Right cardiac atrium (tissue), 5 donors: ENCODE measurements around the gene CDK14. TPM values are rescaled to one million over a fixed set of nuclear protein-coding genes. Genes with fewer than 3 reads are reported as not detected.

Experiments used
- ATAC-seq, 2 donors: fragments of 200-7000 bp; cut with Tn5 transposase; one replicate each; pipeline versions ENCODE4 v1.8.0 to v1.9.1; 2020; ENCODE audit warnings: moderate library complexity in 2 of 2, mild to moderate bottlenecking in 1 of 2
- DNase-seq, 3 donors: peaks; one replicate each; pipeline ENCODE4 v3.0.0-alpha.2; 2020
- H3K27ac ChIP-seq: one replicate; pipeline ENCODE4 v1.5.1; 2013; ENCODE audit warnings: mild to moderate bottlenecking, low read length, control low read depth, moderate library complexity
- H3K27me3 ChIP-seq: one replicate; pipeline ENCODE4 v1.6.1; 2013; ENCODE audit not compliant: control insufficient read depth, insufficient read depth
- H3K4me1 ChIP-seq: one replicate; pipeline ENCODE4 v1.6.1; 2013; ENCODE audit warnings: low read length; ENCODE audit not compliant: control insufficient read depth, insufficient read depth
- H3K4me3 ChIP-seq: one replicate; pipeline ENCODE4 v1.5.1; 2013; ENCODE audit warnings: low read length, control low read depth
- H3K9me3 ChIP-seq: one replicate; pipeline ENCODE4 v1.6.1; 2013; ENCODE audit warnings: low read length; ENCODE audit not compliant: control insufficient read depth
- WGBS: extraction: QIAGEN DNeasy Blood & Tissue Kit; methylation state at CpG from one replicate; pipeline ENCODE4 v1.1.7; 2013; 5-methylcytosine and 5-hydroxymethylcytosine counted together
- intact Hi-C, 4 donors: fragments of 100-400 bp; cut with DNase I; formaldehyde crosslinking; loops; one replicate each; pipeline versions ENCODE4 v1.11.0 to v1.14.0; 2022 to 2023
- polyA plus RNA-seq: library from polyadenylated mRNA; stranded (reverse); fragments of 200-250 nt; gene quantifications from one replicate; pipeline ENCODE4 v1.2.3, GENCODE V29; 2013
- total RNA-seq, 4 donors: library from RNA; stranded (reverse); fragmentation: NEBNext Ultra II Directional; extraction: Animal tissue kit (Norgen Biotek cat#: 25700); gene quantifications; one replicate each; pipeline ENCODE4 v1.2.1, GENCODE V29; 2021
- donor health status: healthy with polysubstance abuse.
- donor health status: DM: no; HTN: yes; CAD: no.
- donor health status: DM: no; HTN: no; CAD: no.
- donor health status: DM: no; HTN: yes; CAD: no; lungs with severe emphysema.
- donor health status: DM: yes; HTN: yes; CAD: no.

CDK14 gene
- total and polyA plus RNA-seq, 5 donors: 10.7 to 93.1 (median 59.6) TPM

GRCh38 chr7:91013078-91013477 is 417.0 kb downstream of the CDK14 start:
- intact Hi-C loops: no loop called here
- Histone ChIP-seq H3K27me3 (no peaks in the 10 kb centered on the region), H3K4me3 (no peak overlapping the region), H3K9me3 (no peaks in the 10 kb centered on the region), H3K27ac (no peak overlapping the region), H3K4me1 (no peaks in the 10 kb centered on the region)
- ATAC-seq: no peak
- DNase-seq: no peak
- WGBS: 80% methylated on average over 1 of the region's 1 CpG

- DNase-seq (no peak), ATAC-seq (no peak)
- Histone ChIP-seq H3K9me3 (no peaks in the 10 kb centered on the region), H3K4me3 (no peak overlapping the region), H3K27me3 (no peaks in the 10 kb centered on the region), H3K27ac (no peak overlapping the region), H3K4me1 (peaks cover 2% of the 10 kb centered on the region)
- intact Hi-C loops: no loop called here
- WGBS: 83% methylated on average over 2 of the region's 2 CpGs
These were observed 423.7 kb downstream of the CDK14 start for GRCh38 chr7:91019686-91020385.

GRCh38 chr7:91020636-91021385 is 424.7 kb downstream of the CDK14 start:
- Histone ChIP-seq H3K9me3 (no peaks in the 10 kb centered on the region), H3K4me1 (peaks cover 2% of the 10 kb centered on the region), H3K27ac (no peak overlapping the region), H3K27me3 (no peaks in the 10 kb centered on the region), H3K4me3 (no peak overlapping the region)
- ATAC-seq (no peak), DNase-seq (no peak)
- intact Hi-C loops: no loop called here
- WGBS: 67% methylated on average over 3 of the region's 3 CpGs

GRCh38 chr7:91021956-91022355 is 425.8 kb downstream of the CDK14 start:
- ATAC-seq (no peak), DNase-seq (no peak)
- WGBS: 93% methylated on average over 1 of the region's 1 CpG
- Histone ChIP-seq H3K4me1 (peaks cover 2% of the 10 kb centered on the region), H3K9me3 (no peaks in the 10 kb centered on the region), H3K27ac (no peak overlapping the region), H3K4me3 (no peak overlapping the region), H3K27me3 (no peaks in the 10 kb centered on the region)
- intact Hi-C loops: no loop called here

- intact Hi-C loops: no loop called here
- H3K4me3 ChIP-seq: no peak overlapping the region
- 80% methylated on average over 2 of the region's 2 CpGs for WGBS
These were observed 429.8 kb downstream of the CDK14 start for GRCh38 chr7:91025906-91026390.

GRCh38 chr7:91029688-91030087 is 433.6 kb downstream of the CDK14 start:
- Histone ChIP-seq H3K4me1 (no peaks in the 10 kb centered on the region), H3K9me3 (no peaks in the 10 kb centered on the region), H3K27me3 (no peaks in the 10 kb centered on the region), H3K27ac (no peak overlapping the region), H3K4me3 (no peak overlapping the region)
- intact Hi-C loops: loop anchor here (5.0 to 10.0 kb wide), 3 partner anchors 175 to 477 kb away; no protein-coding TSS in a partner anchor
- ATAC-seq: no peak
- no peak for DNase-seq

More at GRCh38 chr7:91025906-91026390, 429.8 kb downstream of the CDK14 start:
- ATAC-seq (no peak), DNase-seq (no peak)
- Histone ChIP-seq H3K27ac (no peak overlapping the region), H3K9me3 (no peaks in the 10 kb centered on the region), H3K4me1 (peaks cover 2% of the 10 kb centered on the region), H3K27me3 (no peaks in the 10 kb centered on the region)

- H3K4me1 ChIP-seq: no peaks in the 10 kb centered on the region
- H3K9me3 ChIP-seq: no peaks in the 10 kb centered on the region
- no peaks in the 10 kb centered on the region for H3K27me3 ChIP-seq
- no peak overlapping the region for H3K27ac ChIP-seq
- ATAC-seq (peak in 1 of 2 donors; percentile 50), DNase-seq (no peak)
- no peak overlapping the region for H3K4me3 ChIP-seq
- intact Hi-C loops: loop anchor here (5.0 to 10.0 kb wide), 3 partner anchors 176 to 479 kb away; no protein-coding TSS in a partner anchor
- WGBS: 58% methylated on average over 5 of the region's 5 CpGs
These were observed 434.7 kb downstream of the CDK14 start for GRCh38 chr7:91030680-91031380.

GRCh38 chr7:91031757-91032156 is 435.6 kb downstream of the CDK14 start:
- Histone ChIP-seq H3K27ac (no peak overlapping the region), H3K4me1 (no peaks in the 10 kb centered on the region), H3K9me3 (no peaks in the 10 kb centered on the region), H3K4me3 (no peak overlapping the region), H3K27me3 (no peaks in the 10 kb centered on the region)
- ATAC-seq (no peak), DNase-seq (no peak)
- intact Hi-C loops: loop anchor here (5.0 to 10.0 kb wide), 3 partner anchors 177 to 479 kb away; no protein-coding TSS in a partner anchor
- WGBS: 73% methylated on average over 4 of the region's 4 CpGs

- Histone ChIP-seq H3K4me1 (no peaks in the 10 kb centered on the region), H3K9me3 (no peaks in the 10 kb centered on the region), H3K4me3 (no peak overlapping the region), H3K27ac (no peak overlapping the region), H3K27me3 (no peaks in the 10 kb centered on the region)
- no peak for ATAC-seq
- WGBS: 58% methylated on average over 2 of the region's 2 CpGs
- intact Hi-C loops: loop anchor here (5.0 to 10.0 kb wide), 3 partner anchors 179 to 481 kb away; no protein-coding TSS in a partner anchor
- DNase-seq: no peak
These were observed 437.5 kb downstream of the CDK14 start for GRCh38 chr7:91033574-91033973.

- intact Hi-C loops: loop anchor here (5.0 to 10.0 kb wide), 3 partner anchors 180 to 482 kb away; no protein-coding TSS in a partner anchor
- H3K9me3 ChIP-seq: no peaks in the 10 kb centered on the region
- peak in 2 of 3 donors; percentile 22 to 61 for DNase-seq
- peak; percentile 67 to 73 for ATAC-seq
- WGBS: 42% methylated on average over 1 of the region's 1 CpG
- H3K27me3 ChIP-seq: no peaks in the 10 kb centered on the region
- no peaks in the 10 kb centered on the region for H3K4me1 ChIP-seq
- H3K27ac ChIP-seq: no peak overlapping the region
- H3K4me3 ChIP-seq: no peak overlapping the region
These were observed 438.6 kb downstream of the CDK14 start for GRCh38 chr7:91034459-91035368.
